HG02884 (cell line): ENCODE measurements around the gene ETV6.

ENCODE experiments used
- ATAC-seq: cut with Tn5 transposase; IDR thresholded peaks from one replicate; pipeline ENCODE4 v1.9.1; 2021; ENCODE audit warnings: mild to moderate bottlenecking, moderate library complexity; ENCODE audit not compliant: unreplicated experiment

Gene ETV6

DNA sequence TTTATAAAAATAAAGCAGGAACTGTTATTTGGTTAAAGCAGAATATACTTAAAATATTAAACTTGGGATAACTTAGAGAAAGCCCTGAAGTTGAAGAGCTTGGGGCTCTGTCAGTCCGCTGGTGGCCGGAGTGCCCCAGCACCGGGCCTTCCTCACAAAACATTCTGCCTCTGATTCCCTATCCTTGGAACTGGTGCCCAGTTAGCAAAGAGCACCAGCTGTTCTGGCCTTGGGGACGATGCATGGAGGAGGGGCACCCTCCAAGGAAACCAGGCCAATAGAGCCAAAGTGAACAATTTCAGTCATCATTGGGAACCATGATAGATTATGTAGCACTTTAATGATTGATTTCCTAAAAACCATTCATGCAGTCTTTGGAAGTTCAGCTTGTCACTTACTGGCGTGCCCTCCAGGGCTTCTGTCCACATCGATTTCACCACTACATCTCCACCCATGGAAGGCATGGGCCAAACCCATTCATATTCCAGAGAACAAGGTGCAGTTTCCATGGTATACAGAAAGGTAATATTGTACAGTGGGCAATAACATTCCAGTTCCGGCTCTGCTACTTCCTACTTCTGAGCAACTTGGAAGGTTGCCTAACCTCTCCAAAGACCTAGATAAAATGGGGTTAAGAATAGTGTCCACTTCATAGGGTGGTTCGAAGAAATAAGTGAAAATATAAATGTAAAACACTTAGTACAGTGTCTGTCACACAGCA is 145.9 kb downstream of the ETV6 start:
- ATAC-seq = no peak

- ATAC-seq = no peak
Observed at GRCh38 chr12:11795913-11796459, 146.5 kb downstream of the ETV6 start.

- no peak for ATAC-seq
Observed at GRCh38 chr12:11797317-11797913, 147.9 kb downstream of the ETV6 start.

DNA sequence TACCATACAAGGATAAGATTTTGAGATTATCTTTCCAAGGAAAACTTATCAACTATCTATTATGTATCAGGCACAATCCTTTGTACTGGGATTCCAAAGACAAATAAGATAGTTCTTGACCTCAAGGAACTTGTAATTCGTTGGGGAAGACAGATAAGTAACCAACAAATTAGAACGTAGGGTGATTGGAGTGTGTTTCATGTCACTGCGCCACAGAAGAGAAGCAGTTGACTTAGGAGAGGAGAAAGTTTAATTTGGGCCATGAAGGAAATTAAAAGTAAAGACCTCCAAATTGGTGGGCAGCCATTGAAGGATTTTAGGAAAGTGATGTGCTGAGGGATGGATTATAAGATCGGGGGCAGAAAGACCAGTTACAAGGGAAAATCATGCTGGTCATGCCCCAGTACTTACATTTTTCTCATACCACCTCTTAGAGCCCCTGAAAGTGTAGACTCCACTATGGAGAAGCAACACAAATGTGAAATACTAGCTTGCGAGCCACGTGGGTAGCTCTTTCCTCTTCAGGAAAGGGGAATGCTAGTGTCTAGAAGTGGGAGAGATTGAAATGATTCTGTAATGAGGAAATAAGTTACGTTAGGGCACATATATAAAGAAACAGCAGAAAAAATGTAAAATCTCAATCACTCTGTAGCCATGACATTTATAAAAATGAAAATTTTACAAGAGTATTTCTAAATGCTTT is 148.7 kb downstream of the ETV6 start:
- no peak for ATAC-seq

DNA sequence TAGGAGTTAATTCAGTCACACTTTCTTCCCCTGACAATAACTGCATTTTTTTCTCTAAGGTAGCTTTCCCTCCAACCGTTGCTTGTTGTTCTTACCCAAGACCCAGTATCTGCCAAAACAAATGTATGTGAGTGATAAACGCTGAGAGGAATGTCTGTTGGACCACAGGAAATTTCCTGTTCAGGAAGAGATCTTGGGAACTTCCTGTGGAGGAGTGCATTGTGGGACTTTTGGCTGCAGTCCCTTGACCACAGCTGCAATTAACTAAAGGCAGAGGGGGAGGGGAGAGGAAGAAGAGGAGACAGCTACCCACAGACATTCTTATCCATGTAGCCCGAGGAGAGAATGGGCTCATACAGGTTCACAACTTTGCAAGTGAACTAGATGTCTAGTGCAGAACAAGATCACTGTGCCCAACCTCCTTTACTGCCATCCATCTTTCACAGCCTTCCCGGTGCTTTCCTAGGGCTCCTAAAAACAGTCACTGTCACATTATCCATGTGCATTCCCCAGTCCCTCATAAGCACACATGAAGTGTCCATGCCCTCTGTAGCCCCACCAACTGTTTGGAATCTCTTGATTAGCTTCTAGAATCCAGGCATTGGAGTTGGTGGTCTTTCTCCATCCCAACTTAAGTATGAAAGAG is 149.5 kb downstream of the ETV6 start:
- no peak for ATAC-seq

DNA sequence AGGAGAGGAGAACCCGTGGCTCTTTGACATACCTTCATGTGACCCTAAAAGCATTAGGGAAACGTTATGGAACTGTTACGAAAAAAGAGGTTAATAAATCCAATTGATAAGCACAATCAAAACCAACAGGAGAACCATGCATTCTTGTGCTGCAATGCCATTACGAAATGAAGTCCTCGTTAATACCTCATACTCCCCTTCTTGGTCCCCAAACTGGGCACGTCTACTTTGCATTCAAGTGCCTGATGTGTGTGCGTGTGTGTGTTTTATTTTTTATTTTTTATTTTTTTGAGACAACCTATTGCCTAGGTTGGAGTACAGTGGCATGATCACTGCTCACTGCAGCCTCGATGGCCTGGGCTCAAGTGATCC is 150.0 kb downstream of the ETV6 start:
- ATAC-seq = no peak

GRCh38 chr12:11801643-11802042 is 152.2 kb downstream of the ETV6 start:
- ATAC-seq = no peak

DNA sequence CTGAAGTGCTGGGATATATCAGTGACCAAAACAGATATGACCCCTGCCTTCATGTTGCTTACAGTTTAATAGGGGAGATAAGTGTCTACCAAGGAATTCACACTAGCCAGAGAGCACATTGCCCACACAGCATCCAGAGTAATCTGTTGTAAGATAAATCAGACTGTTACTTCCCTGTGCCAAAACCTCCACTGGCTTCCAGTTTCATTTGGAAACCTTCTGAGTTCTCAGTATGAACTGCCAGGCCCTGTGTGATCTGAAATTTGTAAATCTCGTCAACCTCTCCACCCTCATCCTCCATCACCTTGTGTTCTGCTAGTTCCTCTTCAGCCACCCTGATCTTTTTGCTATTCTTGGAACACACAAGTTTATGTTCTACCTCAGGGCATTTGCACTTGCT is 154.7 kb downstream of the ETV6 start:
- ATAC-seq = no peak

- ATAC-seq = no peak
Observed at GRCh38 chr12:11805043-11805442, 155.6 kb downstream of the ETV6 start.

- ATAC-seq = no peak
Observed at GRCh38 chr12:11805680-11806079, 156.2 kb downstream of the ETV6 start.

- ATAC-seq = no peak
Observed at GRCh38 chr12:11807458-11807857, 158.0 kb downstream of the ETV6 start.

GRCh38 chr12:11808931-11809330 is 159.5 kb downstream of the ETV6 start:
- no peak for ATAC-seq

- no peak for ATAC-seq
Observed at GRCh38 chr12:11810206-11810545, 160.7 kb downstream of the ETV6 start.

- ATAC-seq = no peak
Observed at GRCh38 chr12:11811008-11811407, 161.5 kb downstream of the ETV6 start.

GRCh38 chr12:11812241-11812585 is 162.7 kb downstream of the ETV6 start:
- ATAC-seq = no peak

DNA sequence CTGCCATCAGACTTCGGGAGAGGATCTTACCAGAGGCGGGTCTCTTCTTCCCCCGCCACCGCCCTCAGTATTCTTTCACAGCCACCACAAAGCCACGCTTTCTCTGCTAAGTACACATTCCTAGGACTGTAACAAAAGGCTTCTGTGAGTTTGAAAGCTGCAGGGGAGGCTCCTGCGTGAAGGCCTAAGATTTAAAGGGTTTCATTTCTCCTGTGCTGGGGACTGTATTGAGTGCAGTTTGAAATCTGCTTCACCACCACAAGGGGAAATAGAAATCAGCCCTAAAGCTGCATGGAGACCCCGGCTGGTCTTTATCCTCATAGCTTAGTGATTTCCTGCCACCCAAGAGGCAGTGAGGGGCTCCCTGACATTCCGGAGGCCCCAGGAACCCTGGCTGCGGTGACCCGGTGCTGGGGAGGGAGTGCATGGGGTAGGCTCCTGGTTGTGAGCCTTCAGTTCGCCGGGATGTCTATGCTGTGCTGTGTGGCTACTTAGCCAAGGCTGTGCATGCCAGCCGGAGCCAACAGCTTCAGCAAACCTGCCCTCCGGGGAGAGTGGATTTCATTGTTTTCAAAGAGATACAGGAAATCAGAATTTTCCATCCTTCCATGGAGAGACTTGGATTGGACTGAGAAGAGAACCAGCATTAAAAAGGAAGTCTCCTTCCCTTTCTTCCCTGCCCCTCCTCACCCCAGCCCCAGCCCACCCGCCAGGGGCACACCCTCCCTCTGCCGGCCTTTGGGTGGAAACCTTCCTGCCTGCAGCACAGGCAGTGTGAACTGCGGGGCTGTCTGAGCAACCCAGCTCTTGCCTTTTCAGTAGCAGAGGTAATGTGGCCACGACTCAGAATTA is 163.3 kb downstream of the ETV6 start:
- peak; percentile 57 for ATAC-seq

DNA sequence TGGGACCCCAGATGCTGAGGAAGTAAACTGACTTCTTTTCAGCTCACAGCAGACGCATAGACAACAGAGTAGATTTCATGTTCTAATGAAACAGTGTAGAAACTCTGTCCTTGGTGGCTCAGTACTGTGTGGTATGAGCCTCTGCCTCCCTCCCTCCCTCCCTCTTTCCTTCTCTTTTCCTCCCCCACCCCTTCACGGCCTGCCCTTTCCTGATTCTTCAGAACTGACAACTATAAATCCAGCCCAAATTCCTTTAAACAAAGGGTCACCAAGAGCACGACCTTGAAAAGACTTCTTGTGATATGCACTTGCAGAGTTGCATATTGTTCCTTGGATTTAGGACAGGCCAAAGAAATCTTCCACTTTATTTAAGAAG is 164.0 kb downstream of the ETV6 start:
- no peak for ATAC-seq

GRCh38 chr12:11814374-11814773 is 164.9 kb downstream of the ETV6 start:
- no peak for ATAC-seq

DNA sequence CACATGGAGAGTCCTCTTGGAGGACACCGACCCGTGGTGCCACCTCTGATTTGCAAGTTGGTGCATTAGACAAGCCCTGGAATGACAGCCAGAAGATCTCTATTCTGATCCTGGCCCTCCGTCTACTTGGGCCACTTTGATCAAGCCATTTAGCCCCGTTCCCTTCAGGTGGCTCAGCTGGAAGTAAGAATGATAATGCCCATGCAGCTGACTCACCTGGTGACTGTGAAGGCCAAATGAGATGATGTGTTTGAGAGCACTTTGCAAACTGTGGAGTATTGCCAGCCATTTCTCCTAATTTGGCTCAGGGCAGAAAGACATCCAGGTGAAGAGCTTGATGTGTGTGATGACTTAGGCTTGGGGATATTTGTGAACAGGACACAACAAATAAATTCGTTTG is 165.9 kb downstream of the ETV6 start:
- no peak for ATAC-seq

- no peak for ATAC-seq
Observed at GRCh38 chr12:11819643-11820042, 170.2 kb downstream of the ETV6 start.

- ATAC-seq = no peak
Observed at GRCh38 chr12:11820476-11820875, 171.0 kb downstream of the ETV6 start.
